ENCODE measurements around the gene ONECUT3.

Gene ONECUT3

GRCh38 chr19:1747285-1748114, 5.8 kb upstream of the ONECUT3 start:
- Mint-ChIP-seq H3K36me3 (ENCODE audit: low read depth) (no peaks in the 10 kb centered on the region), H3K9me3 (no peaks in the 10 kb centered on the region), H3K4me3 (peak overlapping the region; percentile 64), H3K27me3 (ENCODE audit: low read depth) (peaks cover 54% of the 10 kb centered on the region), H3K27ac (peak overlapping the region; percentile 17), H3K4me1 (ENCODE audit: low read depth) (peaks cover 9% of the 10 kb centered on the region)
- no peak for DNase-seq (ENCODE audit: low spot score)

GRCh38 chr19:1748115-1748872, 5.0 kb upstream of the ONECUT3 start:
- peaks cover 9% of the 10 kb centered on the region for H3K4me1 Mint-ChIP-seq (ENCODE audit: low read depth)
- no peak for DNase-seq (ENCODE audit: low spot score)
- H3K4me3 Mint-ChIP-seq, result peak overlapping the region; percentile 64
- H3K27ac Mint-ChIP-seq, result peak overlapping the region; percentile 17
- H3K9me3 Mint-ChIP-seq, result no peaks in the 10 kb centered on the region
- peaks cover 60% of the 10 kb centered on the region for H3K27me3 Mint-ChIP-seq (ENCODE audit: low read depth)
- no peaks in the 10 kb centered on the region for H3K36me3 Mint-ChIP-seq (ENCODE audit: low read depth)

GRCh38 chr19:1748873-1749341, 4.4 kb upstream of the ONECUT3 start:
- Mint-ChIP-seq H3K27ac (no peak overlapping the region), H3K27me3 (ENCODE audit: low read depth) (peaks cover 59% of the 10 kb centered on the region), H3K4me3 (no peak overlapping the region), H3K36me3 (ENCODE audit: low read depth) (no peaks in the 10 kb centered on the region), H3K9me3 (no peaks in the 10 kb centered on the region), H3K4me1 (ENCODE audit: low read depth) (peaks cover 9% of the 10 kb centered on the region)
- DNase-seq (ENCODE audit: low spot score), result no peak

- Mint-ChIP-seq H3K36me3 (ENCODE audit: low read depth) (peaks cover 1% of the 10 kb centered on the region), H3K27ac (no peak overlapping the region), H3K4me1 (ENCODE audit: low read depth) (peaks cover 9% of the 10 kb centered on the region), H3K4me3 (peak overlapping the region; percentile 46), H3K9me3 (no peaks in the 10 kb centered on the region), H3K27me3 (ENCODE audit: low read depth) (peaks cover 59% of the 10 kb centered on the region)
- no peak for DNase-seq (ENCODE audit: low spot score)
Measured at GRCh38 chr19:1749373-1750342, 3.6 kb upstream of the ONECUT3 start.

GRCh38 chr19:1750343-1751021, 2.8 kb upstream of the ONECUT3 start:
- Mint-ChIP-seq H3K9me3 (no peaks in the 10 kb centered on the region), H3K4me1 (ENCODE audit: low read depth) (peaks cover 9% of the 10 kb centered on the region), H3K36me3 (ENCODE audit: low read depth) (peaks cover 2% of the 10 kb centered on the region), H3K27ac (no peak overlapping the region), H3K27me3 (ENCODE audit: low read depth) (peaks cover 57% of the 10 kb centered on the region), H3K4me3 (peak overlapping the region; percentile 46)
- DNase-seq (ENCODE audit: low spot score), result no peak

- no peak overlapping the region for H3K4me3 Mint-ChIP-seq
- peaks cover 3% of the 10 kb centered on the region for H3K36me3 Mint-ChIP-seq (ENCODE audit: low read depth)
Measured at GRCh38 chr19:1751367-1752008, 1.8 kb upstream of the ONECUT3 start.

GRCh38 chr19:1752009-1752756, 1.1 kb upstream of the ONECUT3 start:
- Mint-ChIP-seq H3K27me3 (ENCODE audit: low read depth) (peaks cover 61% of the 10 kb centered on the region), H3K27ac (no peak overlapping the region)
- no peak for DNase-seq (ENCODE audit: low spot score)

More at GRCh38 chr19:1751367-1752008, 1.8 kb upstream of the ONECUT3 start:
- DNase-seq (ENCODE audit: low spot score), result no peak
- no peaks in the 10 kb centered on the region for H3K9me3 Mint-ChIP-seq
- H3K4me1 Mint-ChIP-seq (ENCODE audit: low read depth), result peaks cover 12% of the 10 kb centered on the region
- peak overlapping the region; percentile 31 for H3K27ac Mint-ChIP-seq
- H3K27me3 Mint-ChIP-seq (ENCODE audit: low read depth), result peaks cover 60% of the 10 kb centered on the region

GRCh38 chr19:1754018-1754635, 821 bp downstream of the ONECUT3 start:
- Mint-ChIP-seq H3K36me3 (ENCODE audit: low read depth) (peaks cover 3% of the 10 kb centered on the region), H3K27me3 (ENCODE audit: low read depth) (peaks cover 68% of the 10 kb centered on the region), H3K27ac (no peak overlapping the region), H3K4me3 (no peak overlapping the region), H3K4me1 (ENCODE audit: low read depth) (peaks cover 8% of the 10 kb centered on the region), H3K9me3 (no peaks in the 10 kb centered on the region)
- no peak for DNase-seq (ENCODE audit: low spot score)

More at GRCh38 chr19:1752009-1752756, 1.1 kb upstream of the ONECUT3 start:
- Mint-ChIP-seq H3K4me1 (ENCODE audit: low read depth) (peaks cover 14% of the 10 kb centered on the region), H3K4me3 (no peak overlapping the region), H3K36me3 (ENCODE audit: low read depth) (peaks cover 3% of the 10 kb centered on the region), H3K9me3 (no peaks in the 10 kb centered on the region)

GRCh38 chr19:1754636-1755466, 1.5 kb downstream of the ONECUT3 start:
- peak overlapping the region; percentile 84 for H3K27ac Mint-ChIP-seq
- H3K36me3 Mint-ChIP-seq (ENCODE audit: low read depth), result peaks cover 3% of the 10 kb centered on the region
- DNase-seq (ENCODE audit: low spot score), result no peak
- H3K4me3 Mint-ChIP-seq, result no peak overlapping the region
- H3K27me3 Mint-ChIP-seq (ENCODE audit: low read depth), result peaks cover 73% of the 10 kb centered on the region
- no peaks in the 10 kb centered on the region for H3K9me3 Mint-ChIP-seq
- peaks cover 8% of the 10 kb centered on the region for H3K4me1 Mint-ChIP-seq (ENCODE audit: low read depth)

- Mint-ChIP-seq H3K36me3 (ENCODE audit: low read depth) (peaks cover 3% of the 10 kb centered on the region), H3K9me3 (no peaks in the 10 kb centered on the region), H3K4me3 (peak overlapping the region; percentile 30), H3K27me3 (ENCODE audit: low read depth) (peaks cover 73% of the 10 kb centered on the region), H3K27ac (peak overlapping the region; percentile 83), H3K4me1 (ENCODE audit: low read depth) (peaks cover 4% of the 10 kb centered on the region)
- DNase-seq (ENCODE audit: low spot score), result no peak
Measured at GRCh38 chr19:1755467-1756171, 2.3 kb downstream of the ONECUT3 start.

- Mint-ChIP-seq H3K9me3 (no peaks in the 10 kb centered on the region), H3K4me3 (no peak overlapping the region), H3K4me1 (ENCODE audit: low read depth) (peaks cover 4% of the 10 kb centered on the region), H3K36me3 (ENCODE audit: low read depth) (peaks cover 3% of the 10 kb centered on the region), H3K27ac (no peak overlapping the region), H3K27me3 (ENCODE audit: low read depth) (peaks cover 73% of the 10 kb centered on the region)
- DNase-seq (ENCODE audit: low spot score), result no peak
Measured at GRCh38 chr19:1756264-1756663, 3.0 kb downstream of the ONECUT3 start.

All from T-helper 2 cell treated with Interferon-gamma antibody and Interleukin-4, amounts not matched to agents 5 μg/mL and 100 μg/mL, for 36 hours (primary cell).